Fibroblast of skin of right quadriceps (primary cell): Measurements from ENCODE around the gene BRF1.
"Not testable (repeated sequence)": the region's sequence is repeated elsewhere in the genome, so short reads cannot be mapped to it uniquely, and the experiment has no call there.

Experiments
- DNase-seq: peaks from one replicate; pipeline ENCODE4 v3.0.0-alpha.2; 2013

Gene BRF1

DNA sequence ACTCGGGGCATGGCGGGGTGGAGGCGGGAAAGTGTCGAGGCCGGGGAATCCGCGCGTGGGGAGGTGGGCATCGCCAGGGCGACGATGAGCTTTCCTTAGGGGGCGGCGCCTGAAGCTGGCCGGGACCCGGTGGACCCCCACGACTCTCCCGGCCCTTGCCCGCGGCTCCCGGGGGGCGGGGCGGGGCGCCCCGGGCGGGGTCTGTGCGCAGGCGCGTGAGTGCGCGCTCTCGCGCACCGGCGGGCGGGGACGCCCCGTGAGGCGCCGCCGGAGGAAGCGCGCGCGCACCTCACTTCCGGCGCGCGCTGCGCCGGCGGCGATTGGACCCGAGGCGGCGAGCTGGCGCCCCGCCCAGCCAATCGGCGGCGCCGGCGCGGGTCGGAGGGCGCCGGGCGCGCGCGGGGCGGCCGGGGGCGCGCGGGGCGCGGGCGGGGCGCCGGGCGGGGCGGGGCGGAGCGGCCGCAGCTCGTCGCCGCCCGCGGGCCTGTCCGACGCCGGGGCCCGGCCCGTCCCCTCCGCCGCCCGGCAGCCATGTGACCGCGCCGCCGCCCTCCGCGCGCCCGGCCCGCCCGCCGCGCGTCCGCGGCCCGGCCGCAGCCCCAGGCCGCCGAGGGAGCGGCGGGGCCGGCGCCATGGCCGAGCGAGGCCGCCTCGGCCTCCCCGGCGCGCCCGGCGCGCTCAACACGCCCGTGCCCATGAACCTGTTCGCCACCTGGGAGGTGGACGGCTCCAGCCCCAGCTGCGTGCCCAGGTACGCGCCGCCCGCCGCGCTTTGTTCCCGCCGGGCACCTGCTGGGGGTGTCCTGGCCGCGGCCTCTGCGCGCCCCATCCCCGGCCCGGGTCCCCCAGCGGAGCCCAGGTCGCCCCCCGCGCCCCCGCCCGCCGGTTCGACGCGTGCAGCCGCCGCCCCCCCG lies 13.7 kb upstream of the BRF1 start, which contains the start of gene PACS2:
PACS2 (plus strand) TSS at position 462 of the 914 bp plus-strand sequence; CDS start at position 633, 171 bp downstream.
- DNase-seq: peak; percentile 89

- peak; percentile 6 for DNase-seq
Measured at GRCh38 chr14:105313381-105314286, 12.8 kb upstream of the BRF1 start.

DNA sequence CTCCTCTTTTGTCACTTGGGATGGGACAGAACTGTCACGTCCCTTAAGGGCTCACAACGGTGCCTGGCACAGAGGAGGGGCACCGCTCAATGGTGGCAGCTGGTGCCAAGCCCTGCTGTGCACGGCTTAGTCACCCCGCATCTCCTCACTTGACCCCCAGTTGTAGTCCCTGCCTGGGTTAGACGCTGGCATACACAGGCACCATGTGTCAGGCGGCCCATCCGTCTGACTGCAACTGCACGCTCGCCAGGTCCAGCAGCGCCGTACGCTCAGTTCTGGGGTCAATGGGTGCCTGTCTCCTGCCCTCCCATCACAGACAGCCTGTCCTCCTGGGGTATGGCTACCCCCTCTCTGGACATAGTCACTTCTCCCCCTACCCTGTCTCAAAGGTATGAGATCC lies 12.2 kb upstream of the BRF1 start:
- no peak for DNase-seq

- DNase-seq: no peak
Measured at GRCh38 chr14:105311838-105312237, 11.0 kb upstream of the BRF1 start.

DNA sequence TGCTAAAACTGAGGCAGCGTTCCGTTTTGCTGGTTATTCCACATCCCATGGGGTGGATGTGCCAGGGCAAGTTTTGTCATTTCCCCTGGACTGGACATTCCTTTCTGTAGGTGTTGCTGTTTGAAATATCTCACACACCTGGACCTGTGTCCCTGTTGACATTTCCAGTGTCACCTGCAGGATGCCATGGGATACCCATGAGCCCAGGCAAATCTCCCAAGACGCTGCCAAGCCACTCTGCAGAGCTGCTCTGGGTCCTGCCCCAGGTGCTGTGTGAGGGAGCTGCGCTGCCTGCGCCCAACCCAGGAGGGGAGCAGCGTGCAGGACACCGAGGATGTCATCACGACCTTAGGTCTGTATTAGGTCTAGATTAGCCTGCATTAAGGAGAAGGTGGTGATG lies 8.6 kb upstream of the BRF1 start:
- no peak for DNase-seq

DNA sequence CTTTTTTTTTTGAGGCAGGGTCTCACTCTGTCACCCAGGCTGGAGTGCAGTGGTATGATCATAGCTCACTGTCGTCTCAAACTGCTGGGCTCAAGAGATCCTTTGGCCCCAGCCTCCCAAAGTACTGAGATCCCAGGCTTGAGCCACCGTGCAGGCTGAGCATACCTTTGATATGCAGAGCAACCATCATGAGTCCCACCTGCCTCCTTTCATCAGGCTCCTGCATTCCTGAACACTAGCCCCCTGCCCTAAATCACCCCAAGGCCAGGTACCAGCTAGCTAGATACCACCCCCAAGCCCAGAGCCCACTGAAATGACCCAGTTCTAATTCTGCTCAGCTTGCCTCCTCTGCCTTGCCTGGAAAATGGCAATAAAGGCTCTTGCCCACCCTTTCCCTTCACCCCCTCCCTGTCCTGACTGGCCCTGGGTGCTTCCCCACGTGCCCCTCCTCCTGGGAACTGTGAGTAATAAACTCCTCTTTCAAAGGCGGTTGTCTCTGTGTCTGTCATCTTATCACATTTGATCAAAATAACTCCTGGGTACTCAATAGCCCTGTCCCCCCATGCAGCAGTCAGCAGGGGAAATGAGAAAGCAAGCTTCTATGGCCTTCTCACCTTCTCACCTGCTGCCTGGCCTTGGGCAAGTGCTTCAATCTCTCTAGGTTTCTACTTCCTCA lies 6.4 kb upstream of the BRF1 start:
- no peak for DNase-seq

GRCh38 chr14:105305791-105306190 lies 5.0 kb upstream of the BRF1 start:
- DNase-seq: no peak

GRCh38 chr14:105305345-105305744 lies 4.5 kb upstream of the BRF1 start:
- no peak for DNase-seq

- DNase-seq: no peak
Measured at GRCh38 chr14:105304565-105304964, 3.8 kb upstream of the BRF1 start.

- DNase-seq: no peak
Measured at GRCh38 chr14:105303949-105304348, 3.1 kb upstream of the BRF1 start.

DNA sequence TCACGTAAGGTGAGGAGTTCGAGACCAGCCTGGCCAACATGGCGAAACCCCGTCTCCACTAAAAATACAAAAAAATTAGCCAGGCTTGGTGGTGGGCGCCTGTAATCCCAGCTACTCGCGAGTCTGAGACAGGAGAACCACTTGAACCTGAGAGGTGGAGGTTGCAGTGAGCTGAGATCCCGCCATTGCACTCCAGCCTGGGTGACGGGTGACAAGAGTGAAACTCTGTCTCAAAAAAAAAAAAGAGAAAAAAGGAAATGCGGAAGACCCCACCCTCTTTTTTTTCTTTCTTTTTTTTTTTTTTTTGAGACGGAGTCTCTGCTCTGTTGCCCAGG lies 1.1 kb upstream of the BRF1 start:
- not testable (repeated sequence) for DNase-seq

GRCh38 chr14:105301103-105301914 lies 508 bp upstream of the BRF1 start:
- DNase-seq: peak; percentile 92

GRCh38 chr14:105299654-105300541 lies 903 bp downstream of the BRF1 start:
- peak; percentile 10 for DNase-seq

DNA sequence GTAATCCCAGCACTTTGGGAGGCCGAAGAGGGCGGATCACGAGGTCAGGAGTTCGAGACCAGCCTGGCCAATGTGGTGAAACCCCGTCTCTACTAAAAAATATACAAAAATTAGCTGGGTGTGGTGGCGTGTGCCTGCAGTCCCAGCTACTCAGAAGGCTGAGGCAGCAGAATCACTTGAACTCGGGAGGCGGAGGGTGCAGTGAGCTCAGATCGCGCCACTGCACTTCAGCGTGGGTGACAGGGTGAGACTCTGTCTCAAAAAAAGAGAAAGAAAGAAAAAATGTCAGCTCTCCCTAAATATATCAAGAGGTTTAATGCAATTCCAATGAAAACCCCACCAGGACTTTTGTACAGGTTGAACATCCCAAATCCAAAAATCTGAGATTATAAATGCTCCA lies 3.5 kb downstream of the BRF1 start:
- DNase-seq: not testable (repeated sequence)

DNA sequence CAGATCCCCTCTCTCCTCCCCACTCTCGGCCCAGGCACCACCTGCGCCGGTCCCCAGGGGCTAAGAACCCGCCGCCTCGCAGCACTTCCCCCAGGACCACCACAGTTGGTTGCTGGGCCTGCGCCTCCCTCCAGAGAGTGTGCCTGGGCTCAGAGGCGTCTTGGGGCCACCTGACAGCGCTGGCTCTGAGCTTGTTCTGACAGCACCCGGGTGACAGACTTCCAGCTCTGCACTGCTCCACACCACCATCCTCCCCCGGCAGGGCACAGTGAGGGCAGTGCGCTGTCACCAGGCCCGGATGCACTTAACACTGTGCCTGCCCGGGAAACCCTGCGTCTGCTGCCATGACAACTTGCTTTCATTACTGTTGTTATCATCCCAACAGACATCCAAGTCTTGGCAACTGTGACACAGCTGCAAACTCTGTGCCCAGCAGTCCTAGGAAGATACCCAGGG lies 6.6 kb downstream of the BRF1 start:
- DNase-seq: peak; percentile 21

- DNase-seq: no peak
Measured at GRCh38 chr14:105292826-105293711, 7.7 kb downstream of the BRF1 start.

DNA sequence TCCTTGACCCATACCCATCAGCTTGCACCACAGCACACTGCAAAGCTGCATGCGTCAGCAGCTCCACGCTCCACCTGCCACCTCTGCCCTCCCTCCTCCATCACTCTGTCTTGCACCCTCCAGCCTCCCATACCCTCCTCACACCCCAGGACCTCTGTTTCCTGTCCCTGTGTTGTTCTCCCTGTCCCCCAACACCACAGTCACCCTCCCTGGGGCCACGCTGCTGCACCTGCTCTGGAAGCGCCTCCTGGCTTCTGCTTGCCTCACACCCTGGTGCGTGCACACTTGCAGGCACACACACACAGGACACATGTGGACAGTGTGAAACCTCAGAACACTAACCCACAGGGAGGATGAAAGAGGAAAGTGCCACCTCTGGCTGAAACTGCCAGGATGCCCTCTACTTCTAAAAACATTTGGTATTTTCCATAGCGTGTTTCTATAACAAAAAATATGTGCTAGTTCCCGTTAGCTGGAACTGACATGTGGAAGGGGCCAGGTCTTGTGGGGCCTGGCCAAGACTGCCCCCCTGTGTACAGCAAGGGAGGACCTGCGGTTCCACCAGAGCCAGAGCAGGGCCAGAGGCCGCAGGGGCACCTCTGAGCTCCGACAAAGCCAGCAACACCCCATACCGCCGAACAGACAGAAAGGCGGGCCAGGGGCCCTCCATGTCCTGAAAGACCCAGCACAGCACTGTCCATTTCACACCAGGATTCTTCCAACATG lies 10.0 kb downstream of the BRF1 start:
- DNase-seq: no peak

GRCh38 chr14:105288936-105289335 lies 11.9 kb downstream of the BRF1 start:
- not testable (repeated sequence) for DNase-seq
